DOHH2 (cell line): ENCODE measurements around the gene DMC1.

Experiments used
- H3F3A ChIP-seq: fragments of 200-600 bp; sonication (generic), shearing (Covaris generic); 2 replicates; pipeline ENCODE4 v1.6.0; 2016; ENCODE audit warnings: antibody characterized with exemption, mild to moderate bottlenecking; ENCODE audit not compliant: control insufficient read depth, insufficient read depth
- H3K27ac ChIP-seq: fragments of 200-600 bp; sonication (generic); 2 replicates; pipeline ENCODE4 v1.5.1; 2014; ENCODE audit warnings: low read depth, mild to moderate bottlenecking, low read length, moderate library complexity
- H3K27me3 ChIP-seq: fragments of 200-600 bp; sonication (generic); 2 replicates; pipeline ENCODE4 v1.6.1; 2014; ENCODE audit warnings: mild to moderate bottlenecking, low read length, mixed read lengths; ENCODE audit not compliant: control insufficient read depth
- H3K36me3 ChIP-seq: fragments of 200-600 bp; sonication (generic); 2 replicates; pipeline ENCODE4 v1.6.1; 2014; ENCODE audit warnings: mild to moderate bottlenecking, low read length, moderate library complexity, mixed read lengths; ENCODE audit not compliant: control insufficient read depth
- H3K4me1 ChIP-seq: fragments of 200-600 bp; sonication (generic); 2 replicates; pipeline ENCODE4 v1.6.1; 2014; ENCODE audit warnings: mild to moderate bottlenecking, low read length, mixed read lengths; ENCODE audit not compliant: control insufficient read depth
- H3K4me2 ChIP-seq: fragments of 200-600 bp; sonication (generic); 2 replicates; pipeline ENCODE4 v1.6.0; 2014; ENCODE audit warnings: mild to moderate bottlenecking, low read length, moderate library complexity
- H3K4me3 ChIP-seq: fragments of 200-600 bp; sonication (generic); 2 replicates; pipeline ENCODE4 v1.5.1; 2014; ENCODE audit warnings: mild to moderate bottlenecking, low read length, mixed read lengths
- H3K79me2 ChIP-seq: fragments of 200-600 bp; sonication (generic); 2 replicates; pipeline ENCODE4 v1.6.1; 2014; ENCODE audit warnings: mild to moderate bottlenecking, low read length, mixed read lengths; ENCODE audit not compliant: control insufficient read depth
- H3K9me2 ChIP-seq: fragments of 200-600 bp; sonication (generic); replicated peaks from 2 replicates; pipeline ENCODE4 v1.6.1; 2014; ENCODE audit warnings: mild to moderate bottlenecking, low read length, mixed read lengths; ENCODE audit not compliant: control insufficient read depth
- H3K9me3 ChIP-seq: fragments of 200-600 bp; sonication (generic); 2 replicates; pipeline ENCODE4 v1.6.1; 2014; ENCODE audit warnings: antibody characterized with exemption, low read length, mixed read lengths; ENCODE audit not compliant: control insufficient read depth, insufficient read depth
- H4K20me1 ChIP-seq: fragments of 200-600 bp; sonication (generic); 2 replicates; pipeline ENCODE4 v1.6.0; 2014; ENCODE audit warnings: low read depth, mild to moderate bottlenecking, antibody characterized with exemption, low read length, moderate library complexity; ENCODE audit not compliant: control insufficient read depth, insufficient read depth
- EZH2phosphoT487 ChIP-seq: fragments of 200-600 bp; sonication (generic); IDR thresholded peaks from 2 replicates; pipeline ENCODE4 v1.6.1; 2017; ENCODE audit warnings: borderline replicate concordance, mild to moderate bottlenecking, antibody characterized with exemption, low read length, moderate library complexity, mixed read lengths
- TF ChIP-seq, protein P1 (sequence below): fragments of 200-600 bp; sonication (generic); IDR thresholded peaks from one replicate; pipeline ENCODE4 v1.5.1; 2014; ENCODE audit warnings: antibody characterized with exemption, mild to moderate bottlenecking, low read depth, low read length; ENCODE audit not compliant: poor library complexity, severe bottlenecking

The DMC1 gene

DNA sequence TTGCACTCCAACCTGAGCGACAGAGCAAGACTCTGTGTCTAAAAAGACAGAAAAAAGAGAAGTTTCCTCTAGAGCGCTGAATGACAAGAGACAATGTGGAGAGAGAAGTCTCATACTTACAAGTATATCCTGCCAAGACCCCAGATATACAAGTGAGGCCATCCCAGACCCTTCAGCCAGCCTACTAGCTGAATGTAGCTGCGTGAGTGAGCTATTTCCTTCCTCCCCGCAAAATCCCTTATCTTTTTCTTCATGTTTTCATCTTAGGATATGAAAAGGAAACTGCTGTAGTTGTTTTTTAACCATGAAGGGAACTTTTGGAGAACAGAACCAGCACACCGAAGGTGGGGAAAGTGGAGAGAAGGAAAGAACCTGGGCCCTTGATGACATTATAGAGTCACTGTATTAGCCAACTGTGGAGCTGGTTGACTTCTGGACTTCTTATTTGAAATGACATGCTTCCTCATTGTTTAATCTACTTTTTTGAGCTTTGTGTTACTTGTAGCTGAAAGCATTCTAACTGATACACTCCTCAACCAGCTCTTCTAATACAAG lies 59.5 kb downstream of the DMC1 start:
- TF ChIP-seq, protein P1, sequence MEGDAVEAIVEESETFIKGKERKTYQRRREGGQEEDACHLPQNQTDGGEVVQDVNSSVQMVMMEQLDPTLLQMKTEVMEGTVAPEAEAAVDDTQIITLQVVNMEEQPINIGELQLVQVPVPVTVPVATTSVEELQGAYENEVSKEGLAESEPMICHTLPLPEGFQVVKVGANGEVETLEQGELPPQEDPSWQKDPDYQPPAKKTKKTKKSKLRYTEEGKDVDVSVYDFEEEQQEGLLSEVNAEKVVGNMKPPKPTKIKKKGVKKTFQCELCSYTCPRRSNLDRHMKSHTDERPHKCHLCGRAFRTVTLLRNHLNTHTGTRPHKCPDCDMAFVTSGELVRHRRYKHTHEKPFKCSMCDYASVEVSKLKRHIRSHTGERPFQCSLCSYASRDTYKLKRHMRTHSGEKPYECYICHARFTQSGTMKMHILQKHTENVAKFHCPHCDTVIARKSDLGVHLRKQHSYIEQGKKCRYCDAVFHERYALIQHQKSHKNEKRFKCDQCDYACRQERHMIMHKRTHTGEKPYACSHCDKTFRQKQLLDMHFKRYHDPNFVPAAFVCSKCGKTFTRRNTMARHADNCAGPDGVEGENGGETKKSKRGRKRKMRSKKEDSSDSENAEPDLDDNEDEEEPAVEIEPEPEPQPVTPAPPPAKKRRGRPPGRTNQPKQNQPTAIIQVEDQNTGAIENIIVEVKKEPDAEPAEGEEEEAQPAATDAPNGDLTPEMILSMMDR = no peak
- TF ChIP-seq EZH2phosphoT487 = no peak
- H4K20me1 ChIP-seq = no peaks in the 10 kb centered on the region
- no peak overlapping the region for H3K27ac ChIP-seq
- H3F3A ChIP-seq = no peaks in the 10 kb centered on the region
- H3K4me2 ChIP-seq = no peak overlapping the region
- no peak overlapping the region for H3K4me3 ChIP-seq
- H3K27me3 ChIP-seq = no peaks in the 10 kb centered on the region
- peaks cover 6% of the 10 kb centered on the region for H3K36me3 ChIP-seq
- H3K79me2 ChIP-seq = peaks cover 12% of the 10 kb centered on the region
- peaks cover 17% of the 10 kb centered on the region for H3K4me1 ChIP-seq
- no peaks in the 10 kb centered on the region for H3K9me2 ChIP-seq
- no peaks in the 10 kb centered on the region for H3K9me3 ChIP-seq

DNA sequence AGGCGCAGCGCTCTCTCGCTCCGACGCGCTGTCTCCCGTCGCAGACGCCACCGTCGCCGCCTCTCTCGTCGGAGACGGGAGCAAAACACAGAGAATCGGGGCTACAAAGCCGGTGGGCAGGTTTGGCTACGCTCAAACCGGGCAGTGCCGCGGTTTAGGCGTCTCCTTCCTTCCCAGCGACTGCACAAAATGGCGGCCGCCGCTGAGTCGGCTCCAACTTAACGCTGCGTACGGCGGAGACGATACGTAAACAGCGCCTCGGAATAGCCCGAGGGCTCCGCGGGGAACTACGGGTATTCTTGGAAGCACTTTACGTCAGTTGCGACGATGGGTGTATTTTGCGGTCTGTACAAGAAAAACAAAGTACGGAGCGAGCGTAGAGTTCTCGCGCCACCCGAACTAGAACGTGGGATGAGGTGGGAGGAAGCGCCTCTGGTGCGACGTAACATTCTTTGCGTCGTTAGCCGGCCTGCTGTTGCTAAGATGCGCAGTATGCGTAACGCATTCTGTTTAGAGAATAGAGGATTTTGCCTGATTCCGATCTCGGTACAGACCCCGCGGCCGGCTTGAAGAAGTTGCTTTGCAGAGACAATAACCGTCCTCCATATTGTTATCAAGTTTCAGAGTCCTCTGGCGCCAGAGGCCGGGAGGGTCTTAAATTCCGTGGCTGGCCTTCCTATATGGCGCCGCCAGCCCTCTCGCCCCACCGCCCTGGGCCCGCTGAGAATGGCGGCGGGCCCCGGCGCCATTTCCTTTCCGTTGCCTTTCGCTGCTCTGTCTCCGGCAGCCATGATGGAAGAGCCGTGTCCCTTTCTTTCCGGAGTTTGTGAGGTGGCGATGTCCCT lies 63.6 kb downstream of the DMC1 start, which contains the start of gene DDX17:
DDX17 (minus strand) TSS at position 194 of the 845 bp plus-strand sequence.
- no peak for TF ChIP-seq EZH2phosphoT487
- TF ChIP-seq, protein P1 = no peak
- H3K79me2 ChIP-seq = peaks cover 54% of the 10 kb centered on the region
- H3K4me2 ChIP-seq = peak within 1 kb of the TSS; percentile 97
- peaks cover 10% of the 10 kb centered on the region for H3F3A ChIP-seq
- H3K27me3 ChIP-seq = no peaks in the 10 kb centered on the region
- peak within 1 kb of the TSS; percentile 92 for H3K27ac ChIP-seq
- peaks cover 39% of the 10 kb centered on the region for H3K4me1 ChIP-seq
- peaks cover 47% of the 10 kb centered on the region for H3K36me3 ChIP-seq
- H3K9me2 ChIP-seq = no peaks in the 10 kb centered on the region
- no peaks in the 10 kb centered on the region for H3K9me3 ChIP-seq
- peaks cover 30% of the 10 kb centered on the region for H4K20me1 ChIP-seq
- peak within 1 kb of the TSS; percentile 98 for H3K4me3 ChIP-seq

DNA sequence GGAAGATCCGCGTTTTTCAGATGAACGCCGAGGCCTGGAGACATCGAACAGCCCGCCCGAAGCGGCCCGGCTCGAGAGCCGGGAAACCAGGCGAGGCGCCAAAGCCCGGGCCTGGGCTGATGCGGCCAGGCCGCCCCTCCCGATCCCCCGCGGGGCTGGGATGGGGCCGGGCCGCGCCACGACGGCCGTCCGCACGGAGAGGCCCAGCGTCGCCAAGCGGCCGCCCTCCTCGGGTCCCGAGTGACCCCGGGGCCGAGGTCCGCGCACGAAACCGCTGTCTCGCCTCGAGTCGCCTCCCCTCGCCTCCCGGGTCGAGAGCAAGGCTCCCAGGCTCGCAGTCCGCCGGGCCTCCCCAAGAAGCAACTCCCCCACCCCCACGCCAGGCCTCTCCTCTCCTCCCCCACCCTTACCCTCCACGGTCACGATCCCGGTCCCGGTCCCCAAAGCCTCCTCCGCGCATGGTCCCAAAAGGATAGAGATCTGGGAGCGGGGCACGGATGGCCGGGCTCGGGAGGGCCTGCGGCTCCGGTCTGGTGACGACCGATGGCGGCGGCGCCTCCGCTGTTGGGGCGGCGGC lies 64.4 kb downstream of the DMC1 start:
- no peak for TF ChIP-seq EZH2phosphoT487
- TF ChIP-seq, protein P1 = peak; percentile 4
- H3K27ac ChIP-seq = peak overlapping the region; percentile 92
- peaks cover 60% of the 10 kb centered on the region for H3K79me2 ChIP-seq
- H3K4me1 ChIP-seq = peaks cover 39% of the 10 kb centered on the region
- H3K4me3 ChIP-seq = peak overlapping the region; percentile 98
- peaks cover 53% of the 10 kb centered on the region for H3K36me3 ChIP-seq
- H3K9me3 ChIP-seq = no peaks in the 10 kb centered on the region
- peaks cover 10% of the 10 kb centered on the region for H3F3A ChIP-seq
- H3K27me3 ChIP-seq = no peaks in the 10 kb centered on the region
- H3K9me2 ChIP-seq = no peaks in the 10 kb centered on the region
- peak overlapping the region; percentile 97 for H3K4me2 ChIP-seq
- peaks cover 30% of the 10 kb centered on the region for H4K20me1 ChIP-seq
